Suprapubic skin (tissue), 4 donors: ENCODE results near the gene VGF. TPM values are rescaled to one million over a fixed set of nuclear protein-coding genes. Genes with fewer than 3 reads are reported as not detected.
"Not testable (repeated sequence)": the region's sequence is repeated elsewhere in the genome, so short reads cannot be mapped to it uniquely, and the experiment has no call there.

ENCODE experiments used
- DNase-seq, 2 donors: peaks; one replicate each; pipeline ENCODE4 v3.0.0-alpha.2; 2019; ENCODE audit warnings: low spot score in 2 of 2
- H3K27ac ChIP-seq: fragments of 200-600 bp; sonication (generic); one replicate; pipeline ENCODE4 v1.5.1; 2019
- H3K27me3 ChIP-seq: fragments of 200-600 bp; sonication (generic); one replicate; pipeline ENCODE4 v1.5.1; 2019
- H3K36me3 ChIP-seq: fragments of 200-600 bp; sonication (generic); one replicate; pipeline ENCODE4 v1.5.1; 2019
- H3K4me1 ChIP-seq: fragments of 200-600 bp; sonication (generic); one replicate; pipeline ENCODE4 v1.5.1; 2019
- H3K4me3 ChIP-seq: fragments of 200-600 bp; sonication (generic); one replicate; pipeline ENCODE4 v1.5.1; 2019; ENCODE audit warnings: mild to moderate bottlenecking
- H3K9me3 ChIP-seq: fragments of 200-600 bp; sonication (generic); one replicate; pipeline ENCODE4 v1.5.1; 2019
- CTCF ChIP-seq, 2 donors: fragments of 200-600 bp in 1 of 2; fragments of 450-650 bp in 1 of 2; sonication (generic) in 1 of 2; IDR thresholded peaks; one replicate each; pipeline ENCODE4 v1.5.1; 2016 to 2019; ENCODE audit warnings: antibody characterized with exemption in 2 of 2, mild to moderate bottlenecking in 1 of 2, moderate library complexity in 1 of 2
- EP300 ChIP-seq: sonication (generic); formaldehyde crosslinking; IDR thresholded peaks from one replicate; pipeline ENCODE4 v1.6.1; 2017; ENCODE audit warnings: antibody characterized with exemption
- POLR2A ChIP-seq, 2 donors: fragments of 450-650 bp; IDR thresholded peaks; one replicate each; pipeline ENCODE4 v1.6.1; 2017; ENCODE audit warnings: antibody characterized with exemption in 2 of 2, mild to moderate bottlenecking in 2 of 2, moderate library complexity in 2 of 2
- POLR2AphosphoS5 ChIP-seq, 3 donors: sonication (generic); formaldehyde crosslinking; IDR thresholded peaks; one replicate each; pipeline ENCODE4 v1.6.1; 2017; ENCODE audit warnings: antibody characterized with exemption in 3 of 3
- WGBS: methylation state at CpG from one replicate; pipeline ENCODE4 v1.1.5; 2018; 5-methylcytosine and 5-hydroxymethylcytosine counted together
- total RNA-seq, 4 donors: library from RNA; depleted of rRNA; stranded (reverse); fragments of >200 nt; gene quantifications; one replicate each; pipeline ENCODE4 v1.1.0, GENCODE V29; 2016

VGF gene
- total RNA-seq, 4 donors from 2014 or later, result 0.38 to 0.99 (median 0.59) TPM; not detected in 1

DNA sequence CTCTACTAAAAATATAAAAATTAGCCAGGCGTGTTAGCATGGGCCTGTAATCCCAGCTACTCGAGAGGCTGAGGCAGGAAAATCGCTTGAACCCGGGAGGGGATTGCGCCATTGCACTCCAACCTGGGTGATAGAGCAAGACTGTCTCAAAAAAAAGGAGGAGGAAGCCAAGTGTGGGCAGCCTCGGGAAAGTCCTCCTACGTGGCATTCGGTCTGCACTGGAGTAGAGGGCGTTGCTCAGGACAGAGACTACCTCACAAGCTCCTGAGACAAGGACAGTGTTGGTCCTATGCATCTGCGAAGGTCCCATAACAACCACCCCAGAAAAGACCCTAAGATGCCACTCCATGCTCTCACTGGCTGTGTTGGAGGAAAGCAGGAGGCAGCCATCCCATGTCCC is 48.5 kb downstream of the VGF start:
- no peak overlapping the region for H3K27ac ChIP-seq
- no peaks in the 10 kb centered on the region for H3K36me3 ChIP-seq
- no peaks in the 10 kb centered on the region for H3K27me3 ChIP-seq
- no peak overlapping the region for H3K4me3 ChIP-seq
- no peaks in the 10 kb centered on the region for H3K9me3 ChIP-seq
- peaks cover 6% of the 10 kb centered on the region for H3K4me1 ChIP-seq
- no peak for DNase-seq
- TF ChIP-seq POLR2AphosphoS5 (IDR thresholded peaks at IDR 0.05) (no peak), EP300 (no peak), CTCF (IDR thresholded peaks at IDR 0.05) (no peak), POLR2A (IDR thresholded peaks at IDR 0.05) (no peak)
- 86% methylated on average over 10 of the region's 10 CpGs for WGBS

DNA sequence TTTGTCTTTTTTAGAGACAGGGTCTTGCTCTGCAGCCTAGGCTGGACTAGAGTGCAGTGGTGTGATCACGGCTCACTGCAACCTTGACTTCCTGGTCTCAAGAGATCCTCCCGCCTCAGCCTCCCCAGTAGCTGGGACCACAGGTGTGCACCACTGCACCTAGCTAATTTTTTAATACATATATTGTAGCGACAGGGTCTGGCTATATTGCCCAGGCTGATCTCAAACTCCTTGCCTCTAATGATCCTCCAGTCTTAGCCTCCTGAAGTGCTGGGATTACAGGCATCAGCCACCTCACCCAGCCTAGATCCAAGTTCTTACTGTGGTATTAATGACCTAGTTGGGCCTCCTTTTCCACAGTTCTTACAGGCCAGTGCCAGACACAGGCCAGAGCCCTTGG is 50.2 kb downstream of the VGF start:
- 94% methylated on average over 3 of the region's 3 CpGs for WGBS
- TF ChIP-seq POLR2A (IDR thresholded peaks at IDR 0.05) (no peak), EP300 (no peak), POLR2AphosphoS5 (IDR thresholded peaks at IDR 0.05) (no peak), CTCF (IDR thresholded peaks at IDR 0.05) (no peak)
- no peaks in the 10 kb centered on the region for H3K27me3 ChIP-seq
- no peaks in the 10 kb centered on the region for H3K9me3 ChIP-seq
- H3K27ac ChIP-seq, result no peak overlapping the region
- H3K4me1 ChIP-seq, result no peaks in the 10 kb centered on the region
- H3K36me3 ChIP-seq, result no peaks in the 10 kb centered on the region
- H3K4me3 ChIP-seq, result no peak overlapping the region
- DNase-seq, result no peak

GRCh38 chr7:101114492-101114891 is 50.9 kb downstream of the VGF start:
- Histone ChIP-seq H3K27ac (no peak overlapping the region), H3K4me1 (peaks cover 4% of the 10 kb centered on the region), H3K27me3 (no peaks in the 10 kb centered on the region), H3K4me3 (no peak overlapping the region), H3K9me3 (no peaks in the 10 kb centered on the region), H3K36me3 (no peaks in the 10 kb centered on the region)
- no peak for TF ChIP-seq POLR2A (IDR thresholded peaks at IDR 0.05)
- no peak for TF ChIP-seq CTCF (IDR thresholded peaks at IDR 0.05)
- no peak for TF ChIP-seq POLR2AphosphoS5 (IDR thresholded peaks at IDR 0.05)
- TF ChIP-seq EP300, result no peak
- 52% methylated on average over 8 of the region's 8 CpGs for WGBS
- DNase-seq, result no peak

DNA sequence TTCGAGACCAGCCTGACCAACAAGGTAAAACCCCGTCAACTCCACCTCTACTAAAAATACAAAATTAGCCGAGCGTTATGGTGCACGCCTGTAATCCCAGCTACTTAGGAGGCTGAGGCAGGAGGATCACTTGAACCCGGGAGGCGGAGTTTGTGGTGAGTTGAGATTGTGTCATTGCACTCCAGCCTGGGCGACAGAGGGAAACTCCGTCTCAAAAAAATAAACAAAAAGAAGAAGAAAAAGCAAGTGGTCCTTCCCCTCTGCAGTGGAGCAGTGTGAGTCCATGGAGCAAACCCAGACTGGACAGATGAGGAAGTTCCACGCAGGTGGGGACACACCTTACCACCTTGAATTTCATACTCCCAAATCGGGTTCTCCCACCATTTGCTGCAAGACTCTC is 51.5 kb downstream of the VGF start:
- no peak overlapping the region for H3K27ac ChIP-seq
- WGBS, result 86% methylated on average over 11 of the region's 11 CpGs
- no peak for TF ChIP-seq CTCF (IDR thresholded peaks at IDR 0.05)
- TF ChIP-seq POLR2AphosphoS5 (IDR thresholded peaks at IDR 0.05), result no peak
- no peak for TF ChIP-seq POLR2A (IDR thresholded peaks at IDR 0.05)
- TF ChIP-seq EP300, result no peak

DNA sequence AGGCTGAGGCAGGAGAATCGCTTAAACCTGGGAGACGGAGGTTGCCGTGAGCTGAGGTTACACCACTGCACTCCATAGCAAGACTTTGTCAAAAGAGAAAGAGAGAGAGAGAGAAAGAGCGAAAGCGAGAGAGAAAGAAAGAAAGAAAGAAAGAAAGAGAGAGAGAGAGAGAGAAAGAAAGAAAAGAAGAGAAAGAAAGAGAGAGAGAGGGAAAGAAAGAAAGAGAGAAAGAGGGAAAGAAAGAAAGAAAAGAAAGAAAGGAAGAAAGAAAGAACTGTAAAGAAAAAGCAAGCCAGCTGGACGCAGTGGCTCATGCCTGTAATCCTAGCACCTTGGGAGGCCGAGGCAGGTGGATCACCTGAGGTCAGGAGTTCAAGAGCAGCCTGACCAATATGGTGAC is 52.2 kb downstream of the VGF start:
- not testable (repeated sequence) for DNase-seq, H3K4me3 ChIP-seq, H3K27ac ChIP-seq, H3K9me3 ChIP-seq, H3K27me3 ChIP-seq, H3K36me3 ChIP-seq
- WGBS, result 97% methylated on average over 7 of the region's 7 CpGs
- H3K4me1 ChIP-seq, result peaks cover 17% of the 10 kb centered on the region

More for the DNA sequence above, 51.5 kb downstream of the VGF start:
- Histone ChIP-seq H3K4me1 (peaks cover 11% of the 10 kb centered on the region), H3K36me3 (no peaks in the 10 kb centered on the region), H3K27me3 (no peaks in the 10 kb centered on the region), H3K4me3 (no peak overlapping the region), H3K9me3 (no peaks in the 10 kb centered on the region)
- no peak for DNase-seq

Other genes starting within 250 kb of the VGF start
- gene MUC3A, start 216.0 kb downstream of the VGF start, total RNA-seq, result not detected
- not detected for gene MUC12, start 196.0 kb downstream of the VGF start, total RNA-seq
- under 1 TPM; 0.08 to 0.25 (median 0.14) TPM for gene MUC17, start 145.5 kb downstream of the VGF start, total RNA-seq
- 10 to 100 TPM; 12.1 to 28.9 (median 17.8) TPM for gene TRIM56, start 80.1 kb downstream of the VGF start, total RNA-seq
- 10 to 100 TPM in 2 of 4 donors, 1 to 10 TPM in 2; 6.7 to 22.9 (median 13.0) TPM for gene SERPINE1, start 38.5 kb downstream of the VGF start, total RNA-seq
- gene AP1S1, start 11.1 kb downstream of the VGF start, total RNA-seq, result 10 to 100 TPM; 28.5 to 66.5 (median 50.0) TPM
- not detected for gene NAT16, start 14.7 kb upstream of the VGF start, total RNA-seq
- not detected for gene MOGAT3, start 35.5 kb upstream of the VGF start, total RNA-seq
- 10 to 100 TPM; 15.7 to 30.4 (median 22.7) TPM for gene PLOD3, start 52.0 kb upstream of the VGF start, total RNA-seq
- 10 to 100 TPM; 43.8 to 73.4 (median 66.9) TPM for gene ZNHIT1, start 52.6 kb upstream of the VGF start, total RNA-seq
- gene CLDN15, start 72.2 kb upstream of the VGF start, total RNA-seq, result 10 to 100 TPM in 3 of 4 donors, 1 to 10 TPM in 1; 6.7 to 19.8 (median 12.5) TPM
- gene FIS1, start 79.5 kb upstream of the VGF start, total RNA-seq, result 100 to 1,000 TPM; 118 to 223 (median 198) TPM
- gene IFT22, start 156.2 kb upstream of the VGF start, total RNA-seq, result 10 to 100 TPM in 3 of 4 donors, 1 to 10 TPM in 1; 6.8 to 15.3 (median 11.7) TPM
- gene COL26A1, start 197.3 kb upstream of the VGF start, total RNA-seq, result 1 to 10 TPM in 1 of 4 donors, not detected in 3; 1.1 TPM